ENCODE results near the gene DCLK3.

- TF ChIP-seq HDAC2 (IDR thresholded peaks at IDR 0.05; ENCODE audit: borderline replicate concordance in 1 of 2, low read depth in 2 of 2, low read length in 2 of 2) (no peak), NRF1 (IDR thresholded peaks at IDR 0.05; ENCODE audit: low read depth, low read length) (no peak), MAFK (IDR thresholded peaks at IDR 0.05; ENCODE audit: low read depth, low read length) (no peak), EZH2 (IDR thresholded peaks at IDR 0.05; ENCODE audit: low read depth, low read length, severe bottlenecking) (no peak), CTCF (IDR thresholded peaks at IDR 0.05; ENCODE audit: control extremely low read depth in 1 of 3, insufficient read depth in 1 of 3, low read depth in 1 of 3, low read length in 3 of 3) (no peak), JUND (IDR thresholded peaks at IDR 0.05; ENCODE audit: low read length) (no peak), ASH2L (IDR thresholded peaks at IDR 0.05; ENCODE audit: low read length) (no peak), CHD2 (IDR thresholded peaks at IDR 0.05; ENCODE audit: low read length) (no peak), ZNF274 (IDR thresholded peaks at IDR 0.05; ENCODE audit: borderline replicate concordance, extremely low read depth, low read length) (no peak), BRCA1 (IDR thresholded peaks at IDR 0.05; ENCODE audit: low read depth, low read length) (no peak), HDAC6 (IDR thresholded peaks at IDR 0.05; ENCODE audit: low read depth, low read length) (no peak), POLR2AphosphoS5 (IDR thresholded peaks at IDR 0.05; ENCODE audit: low read depth, low read length) (no peak)
Measured at GRCh38 chr3:36705015-36705414, 59.3 kb downstream of the DCLK3 start.
